HG03103 (cell line): ENCODE data around the gene HS6ST1.
A peak's percentile ranks its signal among the peaks of the same experiment; 100 is the strongest.

ENCODE experiments used
- ATAC-seq: cut with Tn5 transposase; IDR thresholded peaks from one replicate; pipeline ENCODE4 v1.9.1; 2021; ENCODE audit warnings: low read depth; ENCODE audit not compliant: unreplicated experiment

The HS6ST1 gene

GRCh38 chr2:128318776-128319464, at the start of gene HS6ST1:
HS6ST1 (minus strand) TSS chr2:128318868; CDS start chr2:128318563, 305 bp downstream.
- ATAC-seq: peak; percentile 48

- ATAC-seq: no peak
Measured at GRCh38 chr2:128367601-128368359, 49.1 kb upstream of the HS6ST1 start.

DNA sequence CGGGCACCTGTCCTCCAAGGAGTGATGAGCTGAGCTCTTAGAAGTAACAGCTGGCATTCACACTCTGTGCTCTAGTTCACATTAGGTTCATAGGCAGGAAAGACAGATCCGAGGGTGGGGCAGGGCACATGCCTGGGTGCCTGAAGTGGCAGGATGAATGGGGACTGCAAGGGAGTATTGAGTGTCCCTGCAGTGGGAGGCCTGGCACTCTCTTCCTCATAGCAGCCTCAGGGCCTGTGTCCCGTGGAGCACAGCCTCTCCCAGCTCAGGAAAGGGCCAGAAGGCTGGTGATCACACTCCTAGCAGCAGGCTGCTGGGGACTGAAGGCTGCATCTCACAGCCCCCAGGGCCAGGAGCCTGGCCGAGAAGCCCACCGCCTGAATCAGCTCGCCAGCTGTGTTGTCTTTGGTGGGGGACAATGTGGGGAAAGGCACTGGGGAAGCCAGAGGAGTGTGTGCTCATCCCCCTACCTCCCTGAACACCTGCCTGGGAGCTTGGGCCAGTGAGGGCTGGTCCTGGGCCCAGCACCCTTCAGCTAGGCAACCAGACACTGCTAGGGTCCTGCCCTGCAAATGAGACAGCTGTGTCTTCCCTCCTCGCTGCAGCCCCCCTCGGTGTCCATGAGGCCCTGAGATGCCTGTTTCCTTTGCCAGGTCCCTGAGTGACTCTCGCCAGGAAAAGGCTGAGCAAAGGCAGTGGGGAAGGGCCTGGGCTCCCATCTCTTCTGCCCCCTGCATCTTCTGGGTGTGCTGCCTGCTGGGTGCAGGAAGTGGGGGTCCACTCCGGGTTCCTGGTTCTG, 48.2 kb upstream of the HS6ST1 start:
- no peak for ATAC-seq

DNA sequence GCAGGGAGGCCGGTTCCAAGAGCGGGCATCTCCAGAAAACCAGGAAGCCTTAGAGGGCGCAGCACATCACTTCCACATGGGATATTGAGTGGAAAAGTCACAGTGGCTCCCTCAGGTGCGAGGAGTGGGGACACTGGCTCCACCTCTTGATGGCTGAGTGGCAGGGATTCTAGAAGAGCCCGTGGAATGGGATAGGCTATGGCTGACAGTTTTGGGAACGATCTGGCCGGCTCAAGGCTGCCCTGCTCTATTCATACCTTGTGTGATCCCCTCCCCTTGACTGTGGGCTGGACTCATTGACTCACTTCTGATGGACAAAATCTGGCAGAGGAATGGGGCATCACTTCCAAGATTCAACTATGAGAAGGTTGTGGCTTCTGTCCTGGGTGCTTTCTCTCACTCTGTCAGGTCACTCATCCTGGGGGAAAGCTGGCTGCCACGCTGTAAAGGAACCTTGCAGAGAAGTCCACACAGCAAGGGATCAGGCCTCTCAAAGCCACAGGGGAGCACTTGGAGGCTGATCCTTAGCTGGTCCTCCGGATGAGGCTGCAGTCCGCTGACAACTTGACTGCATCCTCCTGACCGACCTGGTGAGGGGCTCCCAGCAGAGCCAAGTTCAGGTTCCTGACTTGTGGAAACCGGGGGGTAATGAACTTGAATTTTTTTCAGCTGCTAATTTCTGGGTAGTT, 46.7 kb upstream of the HS6ST1 start:
- ATAC-seq: no peak

- ATAC-seq: no peak
Measured at GRCh38 chr2:128364441-128364911, 45.8 kb upstream of the HS6ST1 start.

DNA sequence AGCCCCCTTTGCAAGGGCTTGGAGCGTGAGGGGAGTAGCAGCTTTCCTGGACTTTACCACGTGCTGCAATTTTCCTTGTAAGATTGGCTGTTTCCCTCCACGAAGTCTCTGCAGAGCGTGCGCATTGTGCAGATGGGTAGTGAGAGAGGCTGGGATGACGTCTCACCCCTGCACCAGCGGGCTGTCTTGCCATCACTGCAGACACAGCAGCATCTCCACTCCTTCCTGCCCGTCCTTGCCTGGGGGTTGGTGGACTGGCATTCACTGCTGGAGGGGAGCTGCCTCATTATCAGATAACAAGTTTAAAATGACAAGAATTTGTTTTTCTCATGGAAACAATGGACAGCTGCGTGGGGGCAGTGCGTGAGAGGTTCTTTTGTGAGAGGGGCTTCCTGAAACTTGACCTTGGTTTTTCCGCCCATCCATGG, 45.3 kb upstream of the HS6ST1 start:
- ATAC-seq: no peak

DNA sequence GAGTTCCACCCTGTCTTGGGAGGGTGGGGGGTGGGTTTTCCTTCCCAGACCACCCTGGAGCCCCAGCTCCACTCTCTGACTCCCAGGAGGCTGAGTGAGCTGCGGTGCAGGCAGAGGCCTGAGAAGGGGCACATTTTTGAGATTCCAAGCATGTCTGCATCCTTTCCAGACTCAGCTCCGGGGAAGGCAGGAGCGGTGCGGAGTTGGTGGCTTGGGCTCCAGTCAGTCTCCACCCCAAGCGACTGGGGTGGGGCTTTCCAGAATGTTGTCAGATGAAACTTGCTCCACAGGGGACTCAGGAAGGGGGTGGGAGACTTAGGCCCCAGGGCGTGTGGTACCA, 44.2 kb upstream of the HS6ST1 start:
- no peak for ATAC-seq

DNA sequence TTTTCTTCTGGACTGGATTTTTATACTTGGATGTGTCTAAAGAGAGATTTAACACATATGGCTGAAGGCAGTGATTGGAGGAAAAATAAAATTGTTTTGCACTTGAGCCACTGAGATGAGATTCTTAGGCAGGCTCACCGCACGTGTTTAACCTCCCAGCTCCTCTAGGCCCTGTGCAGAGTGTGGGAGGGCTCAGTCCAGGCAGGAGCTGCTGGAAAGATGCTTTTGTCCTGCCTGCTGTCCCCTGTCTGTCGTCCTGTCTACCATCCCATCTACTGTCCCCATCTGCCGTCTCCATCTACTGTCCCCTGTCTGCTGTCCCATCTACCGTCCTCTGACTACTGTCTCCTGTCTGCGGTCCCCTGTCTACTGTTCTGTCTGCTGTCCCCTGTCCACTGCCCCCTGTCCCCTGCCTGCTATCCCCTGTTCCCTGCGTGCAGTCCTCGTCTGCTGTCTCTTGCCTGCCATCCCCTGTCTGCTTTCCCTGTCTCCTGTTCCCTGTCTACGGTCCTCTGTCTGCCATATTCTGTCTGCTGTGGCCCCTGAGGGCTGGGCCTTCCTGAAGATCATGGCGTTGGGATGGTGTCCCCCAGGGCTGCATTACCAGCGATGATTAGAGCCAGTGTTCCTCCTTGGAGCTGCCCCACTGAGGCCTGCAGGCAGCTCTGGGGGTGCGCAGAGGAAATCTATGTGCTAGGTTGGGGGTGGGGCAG, 43.7 kb upstream of the HS6ST1 start:
- no peak for ATAC-seq

DNA sequence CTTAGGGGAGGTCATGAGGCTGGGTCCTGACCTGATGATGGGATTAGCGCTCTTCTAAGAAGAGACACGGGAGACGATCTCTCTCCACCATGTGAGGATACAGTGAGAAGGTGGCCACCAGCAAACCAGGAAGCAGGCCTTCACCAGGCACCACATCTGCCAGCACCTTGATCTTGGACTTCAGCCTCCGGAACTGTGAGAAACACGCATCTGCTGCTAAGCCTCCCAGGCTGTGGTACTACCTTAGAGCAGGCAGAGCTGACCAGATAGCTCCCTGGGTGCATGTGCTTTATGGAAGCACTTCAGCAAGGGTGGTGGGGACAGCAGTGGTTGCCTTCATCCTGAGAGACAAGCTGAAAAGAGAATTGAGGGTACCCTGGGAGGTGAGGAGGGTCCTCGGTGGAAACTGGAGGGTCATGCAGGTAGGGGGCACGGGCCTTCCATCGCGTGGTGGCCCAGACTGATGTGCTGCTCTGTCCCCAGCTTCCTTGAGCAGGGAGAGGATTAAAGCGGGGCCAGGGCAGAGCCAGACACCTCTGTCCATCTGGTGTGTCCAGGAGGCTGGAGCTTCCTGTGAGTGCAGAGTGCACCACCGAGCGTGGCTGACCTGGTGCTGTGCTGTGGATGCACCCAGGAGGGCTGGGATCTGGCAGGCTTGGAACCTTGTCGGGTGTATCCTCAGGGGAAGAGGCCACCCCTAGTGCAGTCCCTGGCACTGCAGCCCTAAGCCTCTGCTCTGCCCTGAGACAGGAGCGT, 42.9 kb upstream of the HS6ST1 start:
- ATAC-seq: no peak

- ATAC-seq: no peak
Measured at GRCh38 chr2:128360711-128361110, 42.0 kb upstream of the HS6ST1 start.

DNA sequence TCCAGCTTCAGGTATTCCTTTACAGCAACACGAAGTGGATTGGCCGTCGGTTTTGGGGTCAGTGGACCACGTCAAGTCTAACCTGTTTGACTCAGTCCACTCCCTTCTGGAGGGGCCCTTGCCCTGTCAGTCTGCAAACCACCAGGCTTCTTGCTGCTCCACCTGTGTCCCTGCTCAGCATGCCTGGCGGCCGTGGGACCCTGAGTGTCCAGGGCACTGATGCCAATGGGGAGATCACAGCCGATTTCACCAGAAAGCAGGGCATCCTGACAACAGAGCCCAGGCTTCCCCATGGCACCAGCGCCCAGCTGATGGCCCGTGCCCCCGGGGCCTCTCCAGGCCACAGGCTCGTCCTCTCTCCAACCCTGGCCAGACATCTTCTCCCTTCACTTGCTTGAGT, 41.2 kb upstream of the HS6ST1 start:
- ATAC-seq: no peak

DNA sequence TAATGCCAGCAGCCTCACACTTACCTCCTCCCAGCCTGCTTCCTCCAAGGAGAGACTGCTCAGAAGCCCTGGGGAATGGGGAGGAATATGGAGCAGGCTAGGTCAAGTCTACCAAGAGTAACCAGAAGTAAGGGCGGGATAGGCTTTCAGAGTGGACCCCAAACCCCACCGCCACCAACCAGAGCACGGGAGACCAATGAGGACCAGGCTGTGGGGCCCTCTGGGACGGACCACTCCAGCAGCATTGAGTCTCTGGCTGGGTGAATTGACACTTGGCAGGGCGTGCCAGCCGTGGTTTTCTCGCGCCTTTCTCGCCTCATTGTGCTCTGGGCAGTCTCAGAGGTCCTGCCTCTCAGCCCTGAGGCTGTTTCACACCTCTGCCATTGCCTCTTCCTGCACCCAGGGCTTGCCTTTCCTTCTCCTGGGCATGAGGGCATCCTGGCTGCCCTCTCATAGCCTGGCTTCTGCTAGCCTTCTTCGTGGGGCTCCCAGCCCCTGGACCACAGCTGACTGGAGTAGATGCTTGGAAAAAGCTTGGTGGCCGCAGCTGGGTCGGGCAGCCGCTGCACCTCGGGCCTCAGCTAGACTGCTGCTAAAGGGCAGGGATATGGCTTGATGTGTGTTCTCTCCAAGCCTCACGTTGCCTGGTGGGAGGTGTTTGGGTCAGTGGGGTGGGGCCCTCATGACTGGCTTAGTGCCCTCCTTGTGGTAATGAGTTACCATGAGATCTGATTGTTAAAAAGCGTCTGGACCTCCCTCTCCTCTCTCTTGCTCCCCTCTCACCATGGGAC, 40.5 kb upstream of the HS6ST1 start:
- ATAC-seq: no peak

DNA sequence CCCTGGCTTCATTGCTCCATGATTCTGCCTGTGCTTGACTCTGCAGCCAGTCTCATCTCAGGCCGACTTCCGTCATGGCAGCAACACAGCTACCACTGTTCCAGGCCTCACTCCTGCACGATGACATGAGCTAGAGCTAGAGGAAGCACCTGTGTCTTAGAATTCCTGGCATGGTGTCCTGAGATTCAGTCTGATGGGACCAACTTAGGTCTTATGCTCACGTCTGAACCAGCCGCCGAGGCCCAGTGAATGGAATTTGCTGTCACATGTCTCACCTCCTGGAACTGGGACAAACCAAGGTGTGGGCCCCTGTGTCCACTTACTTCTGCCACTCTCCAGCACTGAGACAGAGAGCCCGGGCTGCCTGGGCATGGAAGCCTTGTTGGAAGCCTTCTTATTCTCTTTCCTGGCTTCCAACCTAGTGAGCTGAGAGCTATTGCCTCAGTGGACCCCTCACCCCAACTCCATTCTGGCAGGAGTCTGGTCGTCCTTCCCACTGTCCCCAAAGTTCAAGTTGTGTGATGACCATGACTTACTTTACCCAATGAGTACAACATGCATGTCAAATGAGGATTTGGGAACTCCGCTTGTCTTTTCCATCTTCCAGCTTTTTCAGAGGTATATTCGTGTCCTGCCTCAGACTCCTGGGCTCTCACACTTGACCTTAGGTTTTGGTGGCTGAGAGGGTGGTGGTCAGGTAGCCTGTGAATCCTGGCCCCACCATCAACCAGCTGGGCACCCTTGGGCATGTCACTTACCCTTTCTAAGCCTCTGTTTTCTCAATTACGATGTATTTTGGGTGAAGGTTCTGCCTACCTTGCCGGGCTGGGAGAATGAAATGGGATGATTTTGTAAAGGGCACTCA, 39.1 kb upstream of the HS6ST1 start:
- ATAC-seq: no peak

- ATAC-seq: no peak
Measured at GRCh38 chr2:128356127-128356526, 37.5 kb upstream of the HS6ST1 start.

DNA sequence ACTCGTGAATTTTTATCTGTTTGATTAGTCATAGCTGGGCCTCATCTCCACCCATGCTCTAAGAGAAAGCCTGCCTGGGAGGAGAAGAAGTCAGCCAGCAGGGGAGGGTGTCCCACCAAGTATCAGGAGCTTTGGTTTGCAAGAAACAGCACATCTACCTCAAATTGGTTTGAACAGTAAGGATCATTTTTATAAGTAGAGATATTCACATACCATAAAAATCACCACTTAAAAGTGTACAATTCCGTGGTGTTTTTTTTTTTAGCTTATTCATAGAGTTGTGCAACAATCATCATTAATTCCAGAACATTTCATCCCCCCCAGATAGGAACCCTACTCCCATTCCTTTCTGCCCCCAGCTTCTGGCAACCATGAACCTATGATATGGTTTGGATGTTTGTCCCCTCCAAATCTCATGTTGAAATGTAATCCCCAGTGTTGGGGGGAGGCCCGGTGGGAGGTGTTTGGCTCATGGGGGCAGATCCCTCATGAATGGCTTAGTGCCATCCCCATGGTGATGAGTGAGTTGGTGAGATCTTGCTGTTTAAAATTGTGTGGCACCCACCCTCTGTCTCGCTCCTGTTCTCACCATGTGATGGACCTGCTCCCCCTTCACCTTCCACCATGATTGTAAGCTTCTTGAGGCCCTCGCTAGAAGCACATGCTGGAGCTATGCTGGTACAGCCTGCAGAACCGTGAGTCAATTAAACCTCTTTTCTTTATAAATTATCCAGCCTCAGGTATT, 36.2 kb upstream of the HS6ST1 start:
- ATAC-seq: no peak

GRCh38 chr2:128354161-128354560, 35.5 kb upstream of the HS6ST1 start:
- ATAC-seq: no peak

GRCh38 chr2:128350736-128351135, 32.1 kb upstream of the HS6ST1 start:
- no peak for ATAC-seq
